Measurements from ENCODE around the gene NGF. TPM values are rescaled to one million over a fixed set of nuclear protein-coding genes. Genes with fewer than 3 reads are reported as not detected.

Gene NGF
- total and polyA plus RNA-seq, 2 donors (not counting 1 experiment from before 2014, with no cell fraction given): not detected

DNA sequence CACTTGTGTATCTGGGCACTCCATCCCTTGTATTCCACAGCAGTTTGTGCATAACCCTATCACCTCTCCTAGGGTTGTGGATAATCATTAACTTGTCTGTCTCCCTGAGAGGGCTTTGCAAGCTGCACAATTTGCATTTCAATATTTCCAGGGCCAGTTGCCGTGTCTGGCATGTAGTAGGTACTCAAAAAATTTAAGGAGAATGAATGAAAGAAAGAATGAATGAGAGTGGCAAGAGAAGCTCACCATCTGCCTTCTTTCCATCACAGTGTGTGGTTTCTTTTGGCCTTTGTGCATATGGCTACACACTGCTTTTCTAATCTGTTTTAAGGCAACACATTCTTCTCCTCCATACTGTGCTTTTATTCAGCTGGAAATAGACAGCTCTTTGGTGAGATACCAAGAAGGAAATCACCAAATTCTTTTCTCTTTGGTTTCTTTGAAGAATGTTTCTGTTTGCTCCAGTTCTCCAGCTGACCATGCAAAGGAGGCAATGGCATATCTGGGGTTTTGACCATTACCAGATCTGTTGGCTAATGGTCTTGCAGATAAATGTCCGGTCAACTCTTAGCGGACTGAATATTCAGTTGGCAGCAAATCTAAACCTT lies 49.4 kb downstream of the NGF start:
- intact Hi-C loops (cut with micrococcal nuclease): no loop called here
- no peak overlapping the region for H3K4me3 ChIP-seq (ENCODE audit: control extremely low read depth in 1 of 5, extremely low read depth in 1 of 5, insufficient read depth in 1 of 5, low read depth in 2 of 5, low read length in 4 of 5)
- ATAC-seq (ENCODE audit: low read depth): no peak
- ChIA-PET POLR2A (no interaction called here), CTCF (no interaction called here)
- Mint-ChIP-seq H3K4me3 (no peak overlapping the region), H3K4me1 (no peaks in the 10 kb centered on the region), H3K27me3 (peaks cover 8% of the 10 kb centered on the region), H3K27ac (no peak overlapping the region), H3K9me3 (ENCODE audit: insufficient read depth) (no peaks in the 10 kb centered on the region)
- TF ChIP-seq CTCF (IDR thresholded peaks at IDR 0.05): no peak
- no peak for TF ChIP-seq EZH2 (IDR thresholded peaks at IDR 0.05; ENCODE audit: borderline replicate concordance, insufficient read depth, low read depth, low read length, poor library complexity, severe bottlenecking)
- no peak overlapping the region for H3K27ac ChIP-seq (ENCODE audit: low read length in 2 of 2)
- H3K4me2 ChIP-seq (replicated peaks; ENCODE audit: low read depth, low read length, poor library complexity, severe bottlenecking): no peak overlapping the region
- no peak for DNase-seq
- no peaks in the 10 kb centered on the region for H3K9me3 ChIP-seq (ENCODE audit: control extremely low read depth in 1 of 3, control insufficient read depth in 2 of 3, insufficient read depth in 1 of 3, low read length in 2 of 3)
- H3K9ac ChIP-seq (ENCODE audit: low read length): no peak overlapping the region
- no peaks in the 10 kb centered on the region for H3K79me2 ChIP-seq (ENCODE audit: control insufficient read depth, insufficient read depth, low read length)
- H2AFZ ChIP-seq (ENCODE audit: insufficient read depth, low read depth, low read length, poor library complexity, severe bottlenecking): no peak overlapping the region
- peaks cover 0 to 5% (median 0%) of the 10 kb centered on the region in 4 experiments for H3K27me3 ChIP-seq (replicated peaks in 1 of 4; ENCODE audit: control extremely low read depth in 1 of 4, control insufficient read depth in 3 of 4, insufficient read depth in 4 of 4, low read length in 3 of 4)
- H4K20me1 ChIP-seq (ENCODE audit: control insufficient read depth, insufficient read depth, low read length, poor library complexity, severe bottlenecking): no peaks in the 10 kb centered on the region
- H3K36me3 ChIP-seq (replicated peaks in 1 of 2; ENCODE audit: control extremely low read depth in 1 of 2, control insufficient read depth in 1 of 2, extremely low read depth in 1 of 2, insufficient read depth in 2 of 2, low read length in 1 of 2): no peaks in the 10 kb centered on the region
- H3K4me1 ChIP-seq (ENCODE audit: control insufficient read depth in 2 of 2, insufficient read depth in 2 of 2, low read length in 2 of 2): no peaks in the 10 kb centered on the region
- 100% methylated on average over 1 of the region's 3 CpGs for WGBS (ENCODE audit: insufficient coverage)

- WGBS (ENCODE audit: insufficient coverage): 93% methylated on average over 29 of the region's 30 CpGs
- Histone ChIP-seq H3K27ac (ENCODE audit: low read length in 2 of 2) (no peak overlapping the region), H4K20me1 (ENCODE audit: control insufficient read depth, insufficient read depth, low read length, poor library complexity, severe bottlenecking) (no peaks in the 10 kb centered on the region), H3K4me2 (replicated peaks; ENCODE audit: low read depth, low read length, poor library complexity, severe bottlenecking) (no peak overlapping the region), H3K9ac (ENCODE audit: low read length) (no peak overlapping the region), H3K4me1 (ENCODE audit: control insufficient read depth in 2 of 2, insufficient read depth in 2 of 2, low read length in 2 of 2) (no peaks in the 10 kb centered on the region), H3K4me3 (ENCODE audit: control extremely low read depth in 1 of 5, extremely low read depth in 1 of 5, insufficient read depth in 1 of 5, low read depth in 2 of 5, low read length in 4 of 5) (no peak overlapping the region), H2AFZ (ENCODE audit: insufficient read depth, low read depth, low read length, poor library complexity, severe bottlenecking) (no peak overlapping the region), H3K9me3 (ENCODE audit: control extremely low read depth in 1 of 3, control insufficient read depth in 2 of 3, insufficient read depth in 1 of 3, low read length in 2 of 3) (no peaks in the 10 kb centered on the region), H3K79me2 (ENCODE audit: control insufficient read depth, insufficient read depth, low read length) (no peaks in the 10 kb centered on the region), H3K36me3 (replicated peaks in 1 of 2; ENCODE audit: control extremely low read depth in 1 of 2, control insufficient read depth in 1 of 2, extremely low read depth in 1 of 2, insufficient read depth in 2 of 2, low read length in 1 of 2) (no peaks in the 10 kb centered on the region), H3K27me3 (replicated peaks in 1 of 4; ENCODE audit: control extremely low read depth in 1 of 4, control insufficient read depth in 3 of 4, insufficient read depth in 4 of 4, low read length in 3 of 4) (no peaks in the 10 kb centered on the region)
- no peak overlapping the region for H3K4me3 Mint-ChIP-seq
- ATAC-seq (ENCODE audit: low read depth) (no peak), DNase-seq (no peak)
- POLR2A ChIA-PET: no interaction called here
- no peak overlapping the region for H3K27ac Mint-ChIP-seq
- TF ChIP-seq EZH2 (IDR thresholded peaks at IDR 0.05; ENCODE audit: borderline replicate concordance, insufficient read depth, low read depth, low read length, poor library complexity, severe bottlenecking): no peak
- TF ChIP-seq CTCF (IDR thresholded peaks at IDR 0.05): no peak
- no peaks in the 10 kb centered on the region for H3K4me1 Mint-ChIP-seq
- no peaks in the 10 kb centered on the region for H3K9me3 Mint-ChIP-seq (ENCODE audit: insufficient read depth)
- CTCF ChIA-PET: no interaction called here
- intact Hi-C loops (cut with micrococcal nuclease): no loop called here
- peaks cover 6% of the 10 kb centered on the region for H3K27me3 Mint-ChIP-seq
Measured at GRCh38 chr1:115286431-115287205, 51.4 kb downstream of the NGF start.
